ENCODE data around the gene VDAC1.

GRCh38 chr5:134008266-134008749 lies 3.5 kb upstream of the VDAC1 start:
- TF ChIP-seq CTCF (IDR thresholded peaks at IDR 0.05) (no peak), POLR2A (IDR thresholded peaks at IDR 0.05) (no peak)

Data from esophagus squamous epithelium (tissue), 4 donors.